GM12874 (cell line): Measurements from ENCODE around the gene STARD8.

Experiments used
- TF ChIP-seq, protein P1 (sequence below): IDR thresholded peaks from 2 replicates; pipeline ENCODE4 v1.5.1; 2011; ENCODE audit warnings: low read depth, mild to moderate bottlenecking, control low read depth, low read length, moderate library complexity; ENCODE audit not compliant: insufficient read depth

The STARD8 gene

GRCh38 chrX:68761086-68761485 lies 113.6 kb downstream of the STARD8 start:
- TF ChIP-seq, protein P1, sequence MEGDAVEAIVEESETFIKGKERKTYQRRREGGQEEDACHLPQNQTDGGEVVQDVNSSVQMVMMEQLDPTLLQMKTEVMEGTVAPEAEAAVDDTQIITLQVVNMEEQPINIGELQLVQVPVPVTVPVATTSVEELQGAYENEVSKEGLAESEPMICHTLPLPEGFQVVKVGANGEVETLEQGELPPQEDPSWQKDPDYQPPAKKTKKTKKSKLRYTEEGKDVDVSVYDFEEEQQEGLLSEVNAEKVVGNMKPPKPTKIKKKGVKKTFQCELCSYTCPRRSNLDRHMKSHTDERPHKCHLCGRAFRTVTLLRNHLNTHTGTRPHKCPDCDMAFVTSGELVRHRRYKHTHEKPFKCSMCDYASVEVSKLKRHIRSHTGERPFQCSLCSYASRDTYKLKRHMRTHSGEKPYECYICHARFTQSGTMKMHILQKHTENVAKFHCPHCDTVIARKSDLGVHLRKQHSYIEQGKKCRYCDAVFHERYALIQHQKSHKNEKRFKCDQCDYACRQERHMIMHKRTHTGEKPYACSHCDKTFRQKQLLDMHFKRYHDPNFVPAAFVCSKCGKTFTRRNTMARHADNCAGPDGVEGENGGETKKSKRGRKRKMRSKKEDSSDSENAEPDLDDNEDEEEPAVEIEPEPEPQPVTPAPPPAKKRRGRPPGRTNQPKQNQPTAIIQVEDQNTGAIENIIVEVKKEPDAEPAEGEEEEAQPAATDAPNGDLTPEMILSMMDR = no peak

DNA sequence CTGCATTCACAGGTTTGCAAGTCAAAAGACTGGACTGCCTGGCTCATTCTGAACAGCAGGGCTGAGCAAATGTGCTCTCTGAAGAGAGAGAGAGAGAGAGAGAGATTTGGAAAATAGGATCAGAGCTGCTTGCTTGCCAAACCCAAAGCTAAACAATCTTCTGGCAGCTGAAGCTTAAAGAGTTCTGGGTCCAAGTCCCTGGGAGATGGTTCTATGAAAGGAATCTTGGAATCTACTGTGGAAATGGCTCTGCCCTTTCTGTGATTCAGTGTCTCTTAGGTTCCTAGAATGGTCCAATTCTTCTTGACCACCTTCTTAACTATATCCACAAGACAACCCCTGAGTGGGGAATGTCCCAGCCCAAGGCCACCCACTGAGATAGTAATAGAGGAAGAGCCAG lies 115.3 kb downstream of the STARD8 start:
- TF ChIP-seq, protein P1 = no peak

GRCh38 chrX:68763481-68763880 lies 116.0 kb downstream of the STARD8 start:
- TF ChIP-seq, protein P1 = no peak
